Activated CD4-positive, CD25-positive, alpha-beta regulatory T cell treated with anti-CD3 and anti-CD28 coated beads, Interleukin-2, amount 50 U/mL, for 16 hours (primary cell): ENCODE results near the gene SGMS1.
"Not testable (repeated sequence)": the region's sequence is repeated elsewhere in the genome, so short reads cannot be mapped to it uniquely, and the experiment has no call there.

Experiments
- DNase-seq: peaks from one replicate; pipeline ENCODE4 v3.0.0-alpha.2; 2020; ENCODE audit warnings: low read depth, low spot score

SGMS1 gene

DNA sequence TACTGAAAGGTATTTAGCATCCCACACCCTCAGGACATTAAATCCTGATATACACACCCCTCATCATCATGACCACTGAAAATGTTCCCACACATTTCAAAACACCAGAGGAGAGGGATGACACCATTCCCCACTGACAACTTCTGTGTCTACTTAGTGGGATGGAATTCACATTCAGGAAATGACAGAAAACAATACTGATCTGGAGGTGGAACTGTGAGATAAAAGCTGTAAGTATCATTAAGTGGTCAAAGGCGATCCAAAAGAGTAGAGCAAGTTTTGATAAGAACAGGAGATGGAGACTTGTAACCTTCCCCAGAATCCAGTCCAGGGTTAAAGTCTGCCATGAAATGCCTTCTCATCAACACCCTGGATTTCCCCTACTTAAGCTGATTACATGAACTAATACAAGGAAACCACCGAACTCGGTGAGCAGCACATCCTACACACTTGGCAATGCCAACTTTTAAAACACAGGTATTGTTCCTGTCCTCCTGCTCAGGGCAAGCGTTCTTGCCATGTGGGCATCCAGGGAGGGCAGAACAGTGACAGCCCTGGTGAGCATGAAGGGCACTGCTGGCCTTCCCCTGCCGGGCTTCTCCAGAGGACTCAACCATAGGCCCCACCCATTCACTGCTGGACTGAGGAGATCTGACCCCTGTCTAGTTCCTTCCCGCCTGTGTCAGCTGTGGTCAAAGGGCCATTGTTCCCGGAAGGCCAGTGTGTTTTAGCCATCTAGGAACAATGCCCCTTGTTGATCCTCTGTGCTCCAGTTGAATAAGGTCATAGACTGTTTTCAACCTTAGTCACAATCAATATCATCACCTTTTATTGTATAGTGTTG is 85.0 kb downstream of the SGMS1 start:
- no peak for DNase-seq

DNA sequence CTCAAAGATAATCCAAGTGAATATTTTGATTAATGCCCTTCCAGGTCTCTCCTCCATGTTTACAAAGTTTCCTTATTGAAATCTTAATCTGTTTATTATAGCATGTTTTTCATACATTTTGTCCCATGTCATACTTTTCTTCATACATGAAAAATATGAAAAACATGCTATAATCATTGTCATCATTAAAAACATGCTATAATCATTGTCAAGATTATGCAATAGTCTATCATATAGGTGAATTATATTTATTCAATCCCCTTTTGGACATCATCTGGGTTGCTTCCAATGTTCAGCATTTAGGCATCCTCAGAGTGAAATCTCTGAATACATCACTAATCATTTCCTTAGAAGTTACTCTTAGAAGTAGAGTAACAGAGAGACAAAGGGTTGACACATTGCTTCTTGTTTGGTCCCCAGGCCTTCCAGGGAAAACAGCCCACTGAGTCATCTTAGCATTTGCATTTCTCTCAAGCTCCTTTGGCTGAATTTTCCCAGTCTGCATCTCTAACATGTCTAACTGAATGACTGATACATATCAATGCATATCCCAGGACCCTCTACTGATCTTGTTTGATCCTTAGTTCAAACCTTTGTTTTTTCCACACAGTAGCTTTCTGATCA is 87.0 kb downstream of the SGMS1 start:
- no peak for DNase-seq

DNA sequence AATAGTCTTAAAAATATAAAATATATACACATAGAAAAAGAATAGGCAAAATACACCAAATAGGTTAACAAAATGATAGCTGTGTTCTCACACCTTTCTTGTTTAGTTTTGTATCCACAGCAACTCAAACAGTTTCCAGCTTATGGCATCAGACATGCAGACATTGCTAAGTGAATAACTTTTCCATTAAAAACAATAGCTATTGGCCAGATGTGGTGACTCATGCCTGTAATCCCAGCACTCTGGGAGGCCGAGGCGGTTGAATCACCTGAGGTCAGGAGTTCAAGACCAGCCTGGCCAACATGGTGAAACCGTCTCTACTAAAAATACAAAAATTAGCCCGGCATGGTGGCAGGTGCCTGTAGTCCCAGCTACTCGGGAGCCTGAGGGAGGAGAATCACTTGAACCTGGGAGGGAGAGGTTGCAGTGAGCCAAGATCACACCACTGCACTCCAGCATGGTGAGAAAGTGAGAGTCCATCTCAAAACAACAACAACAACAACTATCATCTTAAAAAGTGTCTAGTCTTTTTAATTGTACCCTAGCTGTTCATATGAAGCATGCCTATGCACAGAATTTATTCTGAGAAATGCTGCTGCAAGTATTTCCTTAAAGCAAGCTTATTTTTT is 88.9 kb downstream of the SGMS1 start:
- not testable (repeated sequence) for DNase-seq

DNA sequence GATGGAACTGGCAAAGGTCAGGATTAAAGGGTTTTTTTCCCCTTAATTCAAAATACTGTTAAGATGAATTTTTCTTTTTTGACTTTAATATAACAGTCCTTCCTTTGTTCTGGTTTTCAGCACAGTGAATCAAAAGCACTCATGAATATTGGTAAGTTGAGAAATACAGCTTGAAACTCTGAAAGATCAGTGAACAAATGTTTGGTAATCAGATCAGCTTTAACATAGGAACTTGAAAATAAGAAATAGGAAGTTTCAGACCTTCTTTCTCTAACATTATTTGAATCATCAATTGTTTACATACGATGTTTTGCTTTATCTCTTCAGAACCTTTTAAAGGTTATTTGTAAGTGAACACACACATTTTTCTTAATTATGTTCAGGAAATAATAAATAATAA is 90.5 kb downstream of the SGMS1 start:
- no peak for DNase-seq

DNA sequence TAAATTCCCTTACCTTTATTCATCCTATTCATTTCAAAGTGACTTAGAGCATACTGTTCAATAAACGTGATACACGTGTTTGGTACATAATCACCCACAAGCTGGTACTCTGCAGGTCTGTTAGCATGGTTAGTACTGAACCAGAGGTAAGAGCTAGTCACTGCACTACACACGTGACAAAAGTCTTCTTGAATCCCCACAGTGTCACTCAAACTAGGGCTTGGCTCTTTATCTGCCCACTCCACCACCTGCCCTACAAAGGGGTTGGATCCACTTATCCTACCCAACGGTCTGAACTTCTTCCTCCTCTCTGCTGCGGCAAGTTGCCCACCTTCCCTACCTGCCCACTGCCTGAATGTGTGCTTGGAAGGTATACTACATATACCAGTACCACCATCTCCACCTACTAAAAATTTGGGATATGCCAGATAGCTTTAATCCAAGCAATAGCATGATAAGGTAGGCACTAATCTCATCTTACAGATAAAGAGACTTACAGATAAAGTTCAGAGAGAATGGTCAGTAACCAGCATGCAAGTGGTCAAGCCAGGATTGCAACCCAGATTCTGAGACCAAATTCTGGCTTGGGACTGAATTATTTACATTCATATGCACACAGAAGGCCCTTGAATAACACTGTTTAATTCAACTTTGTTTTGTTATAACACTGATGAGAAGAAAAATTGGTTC is 92.2 kb downstream of the SGMS1 start:
- DNase-seq, result no peak

DNA sequence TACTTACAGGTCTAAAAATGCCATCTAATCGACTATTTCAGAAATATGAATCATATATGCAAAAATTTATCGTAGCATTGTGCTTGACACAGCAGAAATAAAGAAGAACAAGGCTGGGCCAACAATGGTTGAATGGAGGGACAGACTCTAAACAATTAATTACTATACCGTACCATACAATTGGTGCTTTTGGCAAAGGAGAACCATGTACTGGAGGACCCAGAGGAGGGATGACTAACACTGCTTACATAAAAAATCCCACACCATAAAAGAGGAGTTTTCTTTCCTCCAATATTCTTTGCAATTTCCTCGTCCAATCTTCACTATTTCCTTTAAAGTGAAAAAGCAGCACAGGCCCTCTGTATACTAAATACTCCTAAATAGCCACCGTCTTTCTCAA is 94.1 kb downstream of the SGMS1 start:
- no peak for DNase-seq

DNA sequence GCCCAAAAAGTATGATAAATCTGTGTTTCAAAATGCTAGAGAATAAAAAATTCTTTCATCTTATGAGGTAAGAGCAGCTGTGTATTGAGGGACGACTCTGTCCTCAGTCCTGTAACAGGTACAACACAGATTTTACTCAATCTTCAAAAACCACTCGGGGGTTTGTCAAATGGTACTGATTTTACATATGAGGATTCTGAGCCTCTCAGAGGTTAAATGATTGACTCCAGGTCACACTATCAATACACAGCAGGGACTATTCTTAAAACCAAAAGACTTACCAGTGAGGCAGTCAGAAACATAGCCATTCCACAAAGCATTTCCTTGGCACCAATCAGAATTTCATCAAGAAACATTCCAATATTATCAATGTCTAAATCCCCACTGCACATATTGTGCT is 95.5 kb downstream of the SGMS1 start:
- DNase-seq, result no peak

DNA sequence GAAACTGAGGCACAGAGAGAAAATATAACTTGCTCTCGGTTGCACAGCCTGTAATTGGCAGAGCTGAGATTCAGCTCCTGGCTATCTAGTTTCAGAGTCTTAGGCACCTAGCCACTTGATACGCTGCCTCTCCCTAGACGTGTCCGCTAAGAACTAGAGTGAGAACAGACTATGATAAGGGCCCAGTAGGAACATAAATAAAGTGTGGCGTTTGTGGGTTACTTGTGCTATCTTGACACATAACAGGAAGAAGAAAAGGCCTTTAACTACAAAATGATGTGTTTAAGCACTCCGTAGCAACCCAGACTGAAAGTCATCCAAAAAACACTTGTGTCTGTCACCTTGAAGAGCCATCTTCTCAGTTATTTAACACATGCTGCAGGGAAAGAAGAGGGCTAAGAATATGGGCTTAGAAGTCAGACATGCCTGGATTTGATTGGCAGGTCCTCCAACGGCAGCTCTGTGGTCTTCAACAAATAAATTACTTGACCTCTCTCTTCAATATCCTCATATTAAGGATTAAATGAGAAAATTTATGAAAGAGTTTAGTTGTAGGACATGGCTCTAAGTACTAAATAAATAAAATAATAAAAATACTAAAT is 96.2 kb downstream of the SGMS1 start:
- no peak for DNase-seq

DNA sequence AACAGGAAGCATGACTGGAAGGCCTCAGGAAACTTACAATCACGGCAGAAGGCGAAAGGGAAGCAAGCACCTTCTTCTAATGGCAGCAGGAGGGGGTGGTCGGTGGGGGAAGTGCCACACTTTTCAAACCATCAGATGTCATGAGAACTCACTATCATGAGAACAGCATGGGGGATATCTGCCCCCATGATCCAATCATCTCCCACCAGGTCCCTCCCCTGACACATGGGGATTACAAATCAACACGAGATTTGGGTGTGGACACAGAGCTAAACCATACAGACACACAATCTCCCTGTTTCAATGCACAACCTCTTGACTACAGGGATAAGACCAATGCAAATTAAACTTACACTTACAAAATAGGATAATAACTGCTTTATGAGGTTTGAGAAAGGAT is 97.6 kb downstream of the SGMS1 start:
- DNase-seq, result no peak

DNA sequence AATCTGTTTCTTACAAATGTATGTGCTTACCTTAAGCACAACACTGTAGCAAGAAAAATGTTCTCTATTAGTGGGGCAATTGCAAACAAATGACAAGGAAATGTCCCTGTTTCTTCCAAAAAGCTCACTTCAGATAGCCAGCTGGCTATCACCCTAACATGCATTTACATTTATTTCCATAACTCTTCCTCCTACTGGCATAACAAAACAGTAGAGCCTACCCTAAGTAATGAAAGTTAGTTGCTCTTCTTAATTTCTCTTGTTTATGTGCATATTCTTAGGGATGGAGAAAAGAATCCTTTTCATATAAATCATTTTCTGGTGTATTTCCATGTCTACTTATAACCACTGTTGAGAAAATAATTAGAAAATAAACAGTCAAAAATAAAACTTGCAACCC is 100.4 kb downstream of the SGMS1 start:
- DNase-seq, result no peak

DNA sequence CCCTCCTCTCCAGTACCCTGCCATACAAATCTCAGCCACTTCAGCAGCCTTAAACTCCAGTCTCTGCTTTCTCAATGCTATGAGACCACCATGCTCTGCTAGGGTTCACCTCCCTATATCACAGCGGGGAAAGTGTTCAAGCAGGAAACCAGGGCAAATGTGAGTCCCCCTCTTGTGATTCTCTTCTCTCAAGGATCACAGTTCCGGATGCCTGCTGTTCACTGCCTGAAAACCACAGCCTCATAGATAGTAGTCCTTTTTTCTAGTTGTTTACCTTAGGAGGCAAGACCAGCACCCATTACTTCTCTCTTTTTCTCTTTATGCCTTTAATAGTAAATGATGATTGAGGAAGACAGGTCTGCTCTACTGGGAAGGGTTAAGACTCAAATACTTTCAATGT is 100.8 kb downstream of the SGMS1 start:
- DNase-seq, result no peak

DNA sequence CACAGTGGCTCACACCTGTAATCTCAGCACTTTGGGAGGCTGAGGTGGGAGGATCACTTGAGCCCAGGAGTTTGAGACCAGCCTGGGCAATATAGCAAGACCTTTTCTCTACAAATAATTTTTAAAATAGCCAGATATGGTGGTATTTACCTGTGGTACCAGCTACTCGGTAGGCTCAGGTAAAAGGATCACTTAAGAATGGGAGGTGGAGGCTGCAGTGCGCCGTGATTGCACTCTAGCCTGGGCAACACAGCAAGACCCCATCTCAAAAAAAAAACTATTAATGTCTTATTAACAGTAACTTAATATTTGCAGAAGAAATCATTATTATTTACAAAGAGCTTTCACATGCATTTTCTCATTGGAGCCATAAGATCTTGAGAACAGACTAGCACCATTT is 103.6 kb downstream of the SGMS1 start:
- DNase-seq, result no peak

DNA sequence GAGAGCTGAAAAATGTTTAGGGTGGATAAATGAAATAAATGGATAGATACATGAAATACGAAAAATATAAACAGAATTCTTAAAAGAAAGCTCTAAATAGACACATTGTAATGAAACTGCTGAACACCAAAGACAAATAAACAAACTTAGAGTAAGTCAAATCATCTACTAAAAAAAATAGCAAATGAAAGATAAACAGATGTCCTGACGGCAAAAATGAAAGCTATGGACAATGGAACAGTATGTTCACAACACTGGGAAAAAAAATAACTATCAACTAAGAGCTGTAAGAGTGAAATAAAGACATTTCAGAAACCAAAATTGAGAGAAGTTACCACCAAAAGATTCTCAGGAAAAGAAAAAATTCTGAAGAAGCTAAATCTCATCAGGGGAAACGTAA is 106.1 kb downstream of the SGMS1 start:
- no peak for DNase-seq

DNA sequence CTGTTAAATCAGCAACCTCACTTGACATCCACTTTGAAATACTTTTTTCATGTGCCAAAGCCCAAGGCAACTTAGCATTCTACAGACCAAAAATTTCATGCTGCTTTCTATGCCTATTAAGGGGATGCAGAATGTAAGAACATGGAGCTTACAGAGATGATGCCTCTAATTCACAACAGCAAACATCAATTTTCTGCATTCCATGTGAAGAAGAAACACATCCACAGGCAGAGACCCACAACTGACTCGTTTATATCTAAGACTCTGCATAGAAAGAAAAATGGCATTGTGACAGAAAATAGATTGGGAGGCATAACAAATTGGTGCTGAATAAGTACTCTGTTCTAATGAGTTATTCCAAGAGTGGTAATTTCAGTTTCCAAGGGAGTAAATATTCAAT is 107.6 kb downstream of the SGMS1 start:
- DNase-seq, result no peak

DNA sequence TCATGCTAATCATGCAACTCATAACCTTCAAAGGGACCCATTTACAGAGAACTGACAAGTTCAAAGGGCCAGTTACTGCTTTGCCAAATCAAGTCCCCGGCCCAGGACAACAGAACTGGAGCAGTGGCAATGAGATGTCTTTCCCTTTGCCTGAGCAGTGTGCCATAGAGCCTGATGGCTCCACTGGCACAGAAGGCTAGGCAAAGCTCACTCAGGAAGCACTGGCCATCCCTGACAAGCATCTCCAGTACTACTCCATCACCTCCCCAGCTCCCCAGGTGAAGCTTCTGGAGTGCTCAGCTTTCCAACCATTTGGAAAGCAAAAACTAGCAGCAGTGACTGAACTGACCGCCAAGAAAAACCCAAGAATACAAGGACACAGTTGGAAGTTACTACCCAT is 108.3 kb downstream of the SGMS1 start:
- DNase-seq, result no peak

DNA sequence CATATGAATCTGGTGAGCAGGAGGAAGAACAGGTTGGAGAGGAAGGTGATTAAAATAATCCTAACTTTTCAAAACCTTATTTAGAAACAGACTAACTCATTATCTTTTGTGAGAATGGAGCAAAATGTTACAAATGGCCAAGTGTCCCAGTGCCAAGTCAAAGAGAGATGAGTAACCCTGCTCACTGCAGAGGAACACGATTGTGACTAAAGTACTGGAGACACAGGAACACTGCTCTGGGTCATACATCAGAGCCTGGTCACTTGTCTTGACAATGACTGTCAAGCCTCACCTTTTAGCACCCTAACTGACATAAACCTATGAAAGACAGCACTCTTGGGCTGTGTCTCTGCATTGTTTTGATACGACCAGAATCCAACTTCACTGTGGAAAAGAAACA is 108.8 kb downstream of the SGMS1 start:
- DNase-seq, result no peak

DNA sequence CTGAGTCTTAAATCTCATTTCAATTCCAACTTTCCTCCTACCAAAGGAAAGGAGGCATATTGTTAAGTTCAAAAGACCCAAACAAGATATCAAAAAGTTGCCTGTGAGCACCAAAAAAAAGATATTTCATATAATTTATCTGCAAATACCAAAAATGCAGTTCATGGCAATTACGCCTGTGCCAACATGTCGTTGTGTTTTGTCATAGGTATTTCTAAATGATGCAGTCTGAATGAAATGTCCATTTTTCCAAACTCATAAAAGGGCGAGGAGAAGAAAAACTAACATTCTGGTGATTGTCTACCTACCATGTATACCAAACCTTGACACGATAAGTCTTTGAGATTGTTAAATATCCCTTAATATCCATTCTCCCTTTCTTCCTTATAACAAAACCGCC is 109.8 kb downstream of the SGMS1 start:
- no peak for DNase-seq

DNA sequence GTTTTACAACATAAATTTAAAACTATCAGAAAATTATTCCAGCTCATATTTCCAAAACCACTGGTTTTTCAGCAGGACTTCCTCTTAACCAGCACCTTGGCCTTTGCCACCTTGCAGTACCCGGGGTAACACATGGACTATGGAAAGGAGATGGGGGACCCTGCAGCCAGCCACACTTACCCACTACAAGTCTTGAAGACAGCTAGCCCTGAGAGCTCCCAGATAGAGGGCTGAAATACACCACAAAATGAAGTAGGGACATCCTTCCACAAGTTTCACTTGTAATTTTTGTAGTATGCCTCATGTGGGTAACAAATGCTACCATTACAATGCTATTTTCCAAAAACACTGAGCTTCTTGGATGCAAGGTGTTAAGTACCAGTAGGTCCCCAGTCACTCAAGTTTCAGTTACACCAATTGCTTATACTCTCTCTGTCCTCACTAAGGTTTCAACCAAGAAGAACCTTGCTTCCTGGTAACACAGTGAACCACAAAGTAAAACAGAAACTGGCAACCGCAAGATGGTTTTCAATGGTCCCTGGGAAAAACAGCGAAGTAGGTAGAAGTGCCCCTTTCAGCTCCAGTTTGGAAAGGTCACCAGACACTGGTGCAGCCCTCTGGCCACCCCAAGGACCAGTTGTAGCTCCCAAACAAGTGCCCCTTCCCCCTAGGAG is 110.9 kb downstream of the SGMS1 start:
- no peak for DNase-seq

DNA sequence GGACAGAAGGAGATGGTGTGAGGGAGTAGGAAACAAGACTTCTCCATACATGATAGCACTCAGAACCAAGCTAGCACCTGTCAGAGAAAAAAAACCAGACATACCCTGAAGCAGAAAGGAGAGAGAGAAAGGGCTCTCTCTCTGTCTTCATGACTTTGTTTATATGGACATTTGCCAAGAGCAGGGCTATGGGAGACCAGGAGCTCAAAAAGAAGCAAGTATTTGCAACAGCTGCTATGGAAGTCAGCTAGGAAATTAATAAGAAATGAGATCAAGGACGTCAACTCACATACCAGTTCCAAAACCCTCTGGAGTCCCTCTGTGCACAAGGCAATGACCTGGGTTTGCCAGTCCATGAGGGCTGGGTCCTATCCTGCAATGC is 111.6 kb downstream of the SGMS1 start:
- no peak for DNase-seq

DNA sequence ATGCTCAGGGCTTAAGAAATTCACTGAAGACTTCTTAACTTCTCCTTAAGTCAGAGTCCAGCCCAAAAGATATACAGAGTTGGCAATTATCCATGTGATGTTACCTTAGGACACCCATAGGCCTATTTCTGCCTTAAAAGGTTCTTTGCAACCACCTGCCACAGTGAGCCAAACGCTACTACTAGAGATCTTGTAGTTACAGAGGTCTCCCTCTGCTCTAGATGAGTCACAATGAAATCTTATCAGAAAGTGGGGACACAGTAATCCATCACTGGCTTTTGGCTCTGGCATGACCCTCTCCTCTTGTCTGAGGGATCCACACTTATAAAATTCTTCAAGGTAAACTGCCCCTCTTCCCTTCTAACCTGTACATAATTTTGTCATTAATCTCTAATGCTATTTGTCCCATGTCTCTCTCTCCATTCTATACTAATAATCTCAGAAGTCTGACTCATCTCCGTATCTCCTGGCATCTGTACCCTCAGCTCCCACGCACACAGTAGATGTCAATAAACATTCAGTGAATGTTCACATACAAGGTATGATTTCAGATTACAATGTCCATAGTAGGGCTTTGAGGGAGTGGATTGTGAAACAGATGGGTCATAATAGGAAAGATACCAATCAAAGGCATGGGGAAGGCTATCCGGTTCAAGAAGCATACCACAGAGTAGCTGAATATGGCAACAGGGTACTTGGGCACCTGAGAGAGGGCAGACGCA is 112.1 kb downstream of the SGMS1 start:
- no peak for DNase-seq
